GM12864 (cell line): ENCODE measurements around the gene SH3D19.

Experiments used
- DNase-seq: peaks from one replicate; pipeline ENCODE4 v3.0.0-alpha.2; 2011; ENCODE audit warnings: low read depth
- H3K4me3 ChIP-seq: 2 replicates; pipeline ENCODE4 v1.5.1; 2011; ENCODE audit warnings: mild to moderate bottlenecking, low read depth, low read length, control low read depth
- CTCF ChIP-seq: IDR thresholded peaks from 2 replicates; pipeline ENCODE4 v1.5.1; 2011; ENCODE audit warnings: low read depth, mild to moderate bottlenecking, moderate library complexity, low read length, control low read depth, inconsistent platforms; ENCODE audit errors: missing control alignments

Gene SH3D19

DNA sequence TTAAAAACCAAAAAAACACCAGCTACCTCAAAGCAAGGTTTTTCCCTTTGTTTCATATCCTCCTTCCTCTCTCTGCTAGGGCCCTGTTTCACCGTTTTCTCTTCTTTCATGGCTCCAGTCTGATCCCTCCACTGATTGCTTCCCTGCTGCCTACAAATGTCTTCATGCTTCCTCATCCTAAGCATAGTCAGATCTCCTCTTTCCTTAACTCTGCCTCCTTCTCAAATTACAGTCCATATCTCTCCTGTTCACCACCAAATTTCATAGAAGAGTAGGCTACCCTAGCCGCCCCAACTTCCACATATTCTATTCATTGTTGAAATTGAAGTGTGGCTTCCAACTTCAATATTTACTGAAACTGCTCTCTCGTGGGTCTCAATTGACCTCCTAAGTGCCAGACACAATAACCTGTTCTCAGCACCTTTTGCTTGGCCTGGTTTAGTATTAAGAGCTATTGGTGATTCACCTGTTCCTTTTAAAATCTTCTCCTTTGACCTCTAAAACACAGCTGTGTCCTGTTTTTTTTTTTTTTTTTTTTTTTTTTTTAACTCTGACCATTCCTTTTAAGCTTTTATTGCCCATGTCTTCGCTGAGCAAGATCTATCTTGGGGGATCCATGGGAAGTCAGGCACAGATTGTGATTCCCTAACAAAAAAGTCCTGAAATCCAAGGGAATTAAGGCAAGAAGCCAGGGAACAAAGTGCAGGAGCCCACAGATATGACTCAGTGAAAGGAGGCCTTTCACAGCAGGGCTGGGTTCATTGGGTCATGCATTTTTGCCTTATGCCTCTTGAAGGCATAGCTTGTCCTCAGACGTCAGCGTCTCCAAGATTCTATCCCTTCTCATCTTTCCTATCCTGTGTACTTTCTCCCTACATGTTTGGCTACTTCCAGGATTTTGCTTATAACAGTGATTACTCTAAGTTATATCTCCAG is 140.6 kb downstream of the SH3D19 start:
- no peak overlapping the region for H3K4me3 ChIP-seq
- DNase-seq: no peak
- TF ChIP-seq CTCF: no peak

DNA sequence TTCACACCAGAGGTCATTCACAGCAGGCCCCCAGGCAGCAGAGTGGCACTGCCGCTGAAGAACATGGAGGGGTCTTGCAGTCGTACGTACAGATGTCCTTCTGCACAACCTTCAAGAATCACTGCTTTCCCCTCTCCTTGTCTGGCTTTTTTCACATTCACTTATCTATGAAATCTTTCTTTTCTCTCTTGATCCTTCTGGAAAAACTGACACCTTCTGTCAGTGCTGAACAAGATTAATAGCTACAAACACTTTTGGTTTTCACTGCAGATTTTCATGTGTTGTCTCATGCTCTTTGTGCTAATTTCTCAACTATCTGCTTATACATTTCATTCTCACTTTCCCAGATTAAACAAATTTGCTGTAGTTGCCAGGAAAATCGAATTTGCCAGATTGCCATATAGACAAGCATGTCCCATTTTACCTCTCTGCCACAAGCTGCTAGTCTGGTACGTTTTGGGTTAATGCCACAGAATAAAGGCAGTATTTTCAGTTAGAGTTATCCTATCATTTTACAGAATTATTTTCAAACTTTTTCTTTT is 142.9 kb downstream of the SH3D19 start:
- no peak for DNase-seq
- H3K4me3 ChIP-seq: no peak overlapping the region
- TF ChIP-seq CTCF: no peak

DNA sequence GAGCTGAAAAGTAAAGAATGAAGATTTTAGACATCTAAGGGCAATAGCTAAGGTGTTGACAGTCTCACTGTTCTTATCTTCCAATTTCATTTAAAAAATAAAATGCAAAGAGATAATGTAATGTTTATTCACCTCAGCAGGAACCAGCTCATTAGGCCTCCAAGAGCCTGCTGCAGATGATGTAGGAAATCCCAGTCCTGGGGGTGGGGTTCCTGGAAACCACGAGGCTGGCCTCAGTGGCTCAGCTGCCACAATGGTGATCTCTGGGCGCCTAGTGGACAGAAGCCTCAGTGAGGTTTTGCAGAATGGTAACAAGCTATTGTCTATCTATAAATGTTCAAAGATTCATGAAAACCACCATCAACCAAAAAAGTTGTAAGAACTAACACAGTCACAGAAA is 148.7 kb downstream of the SH3D19 start:
- no peak for TF ChIP-seq CTCF

DNA sequence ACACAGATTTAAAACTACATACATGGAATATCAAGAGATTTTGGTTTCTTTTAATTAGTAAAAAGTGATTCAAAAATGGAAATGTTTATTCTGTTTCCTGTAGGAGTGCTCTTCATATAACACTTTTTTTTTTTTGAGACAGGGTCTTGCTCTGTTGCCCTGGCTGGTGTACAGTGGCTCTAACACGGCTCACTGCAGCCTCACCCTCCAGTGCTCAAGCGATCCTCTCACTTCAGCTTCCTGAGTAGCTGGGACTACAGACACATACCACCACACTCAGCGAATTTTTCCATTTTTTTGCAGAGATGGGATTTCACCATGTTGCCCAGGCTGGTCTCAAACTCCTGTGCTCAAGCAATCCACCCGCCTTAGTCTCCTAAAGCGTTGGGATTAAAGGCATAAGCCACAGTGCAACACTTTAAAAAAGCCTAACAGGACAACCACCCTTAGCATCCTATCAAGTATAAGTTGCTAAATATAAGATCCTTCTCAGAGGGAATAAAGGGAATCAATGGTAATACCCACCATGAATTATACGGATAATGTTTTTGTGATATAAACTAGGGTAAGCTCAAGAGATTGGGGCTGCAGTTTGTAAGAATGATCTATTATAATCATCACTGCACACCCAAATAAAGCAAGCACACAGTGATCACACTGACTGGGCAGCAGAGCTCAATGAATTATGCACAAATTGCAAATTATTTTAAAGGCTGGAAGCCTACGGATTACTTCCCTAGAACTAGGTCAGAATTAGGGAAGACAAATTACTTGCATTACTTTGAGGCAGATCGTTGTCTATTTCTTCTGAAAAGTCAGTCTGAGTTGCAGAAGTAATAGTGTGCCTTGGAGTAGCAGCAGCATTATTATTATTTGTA is 149.4 kb downstream of the SH3D19 start:
- no peak for DNase-seq
- no peak for TF ChIP-seq CTCF
- H3K4me3 ChIP-seq: no peak overlapping the region

More for the DNA sequence above, 148.7 kb downstream of the SH3D19 start:
- no peak for DNase-seq
- H3K4me3 ChIP-seq: no peak overlapping the region

DNA sequence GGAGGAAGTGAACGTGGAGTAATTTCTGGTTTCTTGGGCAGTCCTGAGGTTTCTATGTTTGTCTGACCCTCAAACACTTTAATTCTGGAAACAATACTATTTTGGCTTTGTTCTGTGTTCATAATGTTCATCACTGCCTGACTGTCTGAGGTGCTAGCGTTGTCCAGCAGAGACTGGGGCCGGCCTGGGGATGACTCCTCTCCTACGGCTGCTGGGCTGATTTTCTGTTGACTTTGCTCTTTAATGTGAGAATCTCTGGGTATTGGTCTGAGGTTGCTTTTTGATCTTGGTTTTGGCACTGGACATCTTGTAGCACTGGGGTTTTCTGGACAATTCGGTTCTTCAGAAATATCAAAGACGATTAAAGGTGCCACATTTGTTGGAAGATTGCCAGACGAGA is 150.2 kb downstream of the SH3D19 start:
- DNase-seq: no peak
- H3K4me3 ChIP-seq: no peak overlapping the region
- no peak for TF ChIP-seq CTCF

GRCh38 chr4:151174784-151175183 is 150.6 kb downstream of the SH3D19 start:
- DNase-seq: no peak
- H3K4me3 ChIP-seq: no peak overlapping the region
- TF ChIP-seq CTCF: no peak
